Inflammatory macrophage (primary cell): ENCODE data around the gene COPS9.
A peak's percentile ranks its signal among the peaks of the same experiment; 100 is the strongest.

Source experiments
- DNase-seq, 2 donors: peaks; one replicate each; pipeline ENCODE4 v3.0.0-alpha.2; 2020 to 2022

The COPS9 gene

GRCh38 chr2:240165661-240166060 lies 29.6 kb upstream of the COPS9 start:
- no peak for DNase-seq

DNA sequence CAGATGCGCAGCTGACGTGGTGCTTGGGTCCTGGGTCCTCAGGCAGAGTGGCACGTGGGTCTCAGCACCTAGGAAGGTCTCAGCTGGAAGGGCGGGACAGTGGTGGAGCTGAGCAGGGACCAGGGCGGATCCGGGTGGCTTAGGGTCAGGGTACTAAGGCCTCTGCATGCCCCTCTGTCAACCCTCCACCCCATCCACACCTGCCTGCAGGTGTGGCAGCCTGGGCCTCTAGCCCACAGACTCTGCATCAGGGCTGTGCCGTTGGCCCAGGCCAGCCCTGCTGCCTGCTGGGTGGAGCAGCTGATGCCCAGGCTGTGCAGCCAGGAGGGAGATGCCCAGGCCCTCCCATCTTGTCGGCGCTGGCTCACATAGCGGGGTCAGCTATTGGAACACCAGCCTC lies 28.9 kb upstream of the COPS9 start:
- no peak for DNase-seq

- no peak for DNase-seq
These were observed 28.5 kb upstream of the COPS9 start for GRCh38 chr2:240164586-240164985.

- no peak for DNase-seq
These were observed 27.9 kb upstream of the COPS9 start for GRCh38 chr2:240163844-240164574.

- no peak for DNase-seq
These were observed 27.0 kb upstream of the COPS9 start for GRCh38 chr2:240162939-240163714.

GRCh38 chr2:240162531-240162930 lies 26.4 kb upstream of the COPS9 start:
- DNase-seq, result no peak

DNA sequence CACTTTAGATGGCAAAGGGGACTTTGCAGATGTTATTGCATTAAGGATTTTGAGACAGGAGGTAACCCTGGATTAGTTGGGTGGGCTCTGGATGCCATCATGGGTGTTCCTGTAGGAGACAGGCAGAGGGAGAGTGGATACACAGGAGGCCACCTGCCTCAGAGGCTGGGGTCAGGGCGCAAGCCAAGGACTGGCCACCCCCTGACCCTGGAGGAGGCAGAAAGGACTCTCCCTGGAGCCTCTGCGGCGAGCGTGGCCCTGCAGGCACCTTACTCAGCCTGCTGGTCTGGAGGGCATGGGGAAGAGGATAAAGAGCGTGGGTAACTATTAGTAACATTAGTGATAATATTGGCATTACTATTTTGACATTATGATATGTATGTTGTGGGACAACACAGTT lies 25.9 kb upstream of the COPS9 start:
- no peak for DNase-seq

- DNase-seq, result no peak
These were observed 25.1 kb upstream of the COPS9 start for GRCh38 chr2:240161087-240161750.

DNA sequence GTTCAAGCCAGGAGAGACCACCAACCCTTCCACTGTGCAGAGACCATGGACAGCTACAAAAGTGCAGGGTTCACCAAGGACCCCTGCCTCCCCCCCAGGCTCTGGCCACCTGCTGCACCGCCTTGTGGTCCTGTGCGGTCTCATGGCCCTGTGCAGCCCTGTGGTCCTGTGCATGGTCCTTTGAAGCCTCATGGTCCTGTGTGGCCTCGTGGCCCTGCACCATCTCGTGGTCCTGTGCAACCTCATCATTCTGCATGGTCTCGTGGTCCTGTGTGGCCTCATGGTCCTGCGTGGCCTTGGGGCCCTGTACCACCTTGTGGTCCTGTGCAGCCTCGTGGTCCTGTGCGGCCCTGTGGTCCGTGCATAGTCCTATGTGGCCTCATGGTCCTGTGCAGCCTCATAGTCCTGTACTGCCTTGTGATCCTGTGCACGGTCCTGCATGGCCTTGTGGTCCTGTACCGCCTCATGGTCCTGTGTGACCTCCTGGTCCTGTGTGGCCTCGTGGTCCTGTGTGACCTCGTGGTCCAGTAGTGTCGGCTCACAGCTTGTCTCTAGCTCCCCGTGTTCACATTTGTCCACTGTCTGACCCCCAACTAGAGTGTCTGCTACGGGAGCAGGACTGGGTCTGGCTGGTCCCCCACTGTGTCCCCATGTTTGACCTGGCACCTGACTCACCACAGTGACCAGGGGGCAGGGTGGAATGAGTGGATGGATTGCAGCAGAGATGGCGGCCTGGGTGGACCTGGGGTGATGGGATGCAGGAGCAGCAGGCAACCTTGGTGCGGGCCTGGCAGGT lies 24.4 kb upstream of the COPS9 start:
- DNase-seq, result no peak

DNA sequence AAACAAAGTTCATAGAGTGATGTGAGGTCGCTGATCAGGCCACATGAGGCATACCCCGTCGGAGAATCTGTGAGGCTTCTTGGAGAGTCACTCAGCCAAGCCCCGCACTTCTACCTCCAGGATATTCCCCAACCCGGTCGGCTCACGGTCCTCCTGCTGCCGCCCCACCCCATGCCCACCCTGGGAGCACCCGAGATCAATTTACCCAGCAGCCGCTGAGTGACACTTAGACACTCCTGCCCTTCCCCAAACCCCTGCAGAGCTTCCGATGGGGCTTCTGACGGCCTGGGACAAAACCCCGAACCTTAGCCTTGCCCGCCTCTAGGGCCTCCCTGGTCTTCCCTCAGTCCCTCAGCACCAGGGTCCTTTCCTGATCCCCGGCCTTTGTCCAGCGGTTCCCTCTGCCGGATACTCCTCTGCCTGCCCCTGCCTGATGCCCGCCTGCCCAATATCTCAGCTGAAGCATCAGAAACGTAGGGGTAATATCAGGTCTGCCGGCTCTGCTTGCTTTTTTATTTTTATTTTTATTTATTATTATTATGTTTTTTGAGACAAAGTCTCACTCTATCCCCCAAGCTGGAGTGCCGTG lies 23.2 kb upstream of the COPS9 start:
- no peak for DNase-seq

GRCh38 chr2:240157147-240157470 lies 21.0 kb upstream of the COPS9 start:
- no peak for DNase-seq

DNA sequence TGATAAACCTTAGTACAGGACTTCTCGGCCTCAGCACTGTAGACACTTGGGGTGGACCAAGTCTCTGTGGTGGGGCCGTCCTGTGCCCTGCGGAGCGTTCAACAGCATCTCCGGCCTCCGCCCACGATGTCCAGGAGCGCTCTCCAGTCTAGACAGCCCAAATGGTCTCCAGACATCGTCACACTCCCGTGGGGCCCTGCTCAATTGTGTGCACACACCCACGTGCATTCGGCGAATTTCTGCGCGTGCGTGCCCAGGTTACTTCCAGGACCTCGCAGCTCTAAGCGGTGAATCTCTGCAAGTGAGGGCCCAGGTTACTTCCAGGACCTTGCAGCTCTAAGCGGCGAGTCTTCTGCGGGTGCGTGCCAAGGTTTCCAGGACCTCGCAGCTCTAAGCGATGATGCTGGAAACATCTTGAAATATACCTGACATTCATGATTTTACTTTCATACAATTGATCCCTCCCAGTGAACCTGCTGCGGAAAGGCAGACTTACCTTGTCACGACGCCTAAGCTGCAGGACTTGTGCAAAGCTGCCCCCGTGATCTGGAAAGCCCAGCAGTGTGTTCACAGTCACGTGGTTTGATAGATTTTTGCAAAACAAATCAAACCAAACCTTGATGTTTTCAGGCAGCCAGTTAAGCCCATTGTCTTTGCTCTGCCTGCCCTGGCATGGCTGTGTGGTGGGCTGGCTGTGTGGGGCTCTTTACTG lies 20.5 kb upstream of the COPS9 start:
- DNase-seq, result no peak

GRCh38 chr2:240155745-240156390 lies 19.8 kb upstream of the COPS9 start:
- no peak for DNase-seq

DNA sequence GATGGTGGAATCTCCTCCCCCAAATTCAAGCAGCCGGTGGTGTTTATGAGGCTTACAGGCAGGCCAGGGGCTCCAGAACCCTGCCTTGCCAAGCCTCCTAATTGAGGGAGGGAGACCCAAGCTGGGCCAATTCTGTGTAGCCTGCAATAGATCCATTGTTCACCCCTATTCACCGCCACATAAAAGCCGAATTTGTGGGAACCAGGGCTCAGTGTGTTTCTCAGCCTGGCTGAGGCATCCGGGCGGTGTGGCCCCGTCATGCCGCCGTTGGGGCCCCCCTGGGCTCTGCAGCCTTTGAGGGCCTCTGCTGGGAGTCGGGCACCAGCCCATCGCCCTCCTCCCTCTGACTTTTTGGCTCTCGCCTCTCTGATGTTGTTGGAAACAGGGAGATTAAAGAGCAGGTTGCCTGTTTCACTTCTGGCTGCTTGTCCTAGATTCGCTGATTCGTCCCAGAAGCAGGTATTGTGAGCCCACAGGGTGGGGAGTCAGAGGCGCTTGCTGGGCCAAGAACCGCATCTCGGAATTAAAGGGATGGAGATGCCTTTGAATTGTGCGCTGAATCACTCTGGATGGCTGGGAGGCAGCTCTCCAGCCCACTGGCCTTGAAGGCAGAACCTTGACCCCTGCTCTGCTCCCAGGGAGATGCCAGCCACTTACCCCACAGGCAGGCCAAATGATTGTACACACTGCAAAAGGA lies 19.1 kb upstream of the COPS9 start:
- DNase-seq, result no peak

- no peak for DNase-seq
These were observed 18.5 kb upstream of the COPS9 start for GRCh38 chr2:240154606-240155005.

GRCh38 chr2:240153418-240153817 lies 17.3 kb upstream of the COPS9 start:
- no peak for DNase-seq

GRCh38 chr2:240151477-240152031 lies 15.4 kb upstream of the COPS9 start:
- DNase-seq, result no peak

DNA sequence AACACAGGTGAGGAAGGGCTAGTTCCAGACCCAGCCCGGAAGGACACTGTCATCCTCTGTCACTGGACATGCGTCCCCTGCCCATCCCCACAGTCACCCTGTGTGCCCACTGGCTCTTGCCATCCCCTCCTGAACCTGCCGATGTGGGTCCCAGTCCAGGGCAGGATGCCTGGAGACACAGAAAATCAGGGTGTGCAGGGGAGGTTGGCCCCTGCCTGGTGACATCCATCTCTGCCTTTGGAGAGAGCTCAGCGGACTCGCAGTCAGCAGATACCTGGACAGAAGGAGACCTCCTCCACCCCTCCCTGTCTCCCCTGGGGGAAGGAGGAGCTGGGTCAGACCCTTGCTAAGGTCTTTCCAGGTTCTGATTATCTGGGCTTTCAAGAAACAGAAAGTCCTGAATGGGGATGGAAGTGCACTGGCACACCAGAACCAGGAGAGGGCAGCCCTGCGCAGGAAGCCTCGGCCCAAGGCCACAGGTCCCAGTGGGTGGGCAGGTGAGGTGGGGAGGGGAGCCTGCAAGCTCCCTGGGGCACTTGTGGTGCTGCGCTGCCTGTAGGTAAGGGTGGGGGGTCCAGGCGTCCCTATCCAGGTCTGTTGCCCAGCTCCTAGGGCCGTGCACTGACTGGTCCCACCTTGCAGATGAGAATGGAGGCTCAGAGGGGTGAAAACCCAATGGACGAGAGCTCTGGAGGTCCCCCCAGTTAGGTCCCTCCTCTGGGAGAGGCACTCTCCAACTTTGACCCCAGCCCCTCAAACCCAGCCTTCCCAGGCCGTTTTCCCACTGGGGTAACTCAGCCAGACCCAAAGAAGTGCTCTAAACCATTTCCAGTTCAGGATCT lies 14.1 kb upstream of the COPS9 start:
- peak; percentile 9 to 31 for DNase-seq

- no peak for DNase-seq
These were observed 11.9 kb upstream of the COPS9 start for GRCh38 chr2:240147911-240148587.
